NCI-H69 (cell line): ENCODE data around the gene FBXO28.

Experiments used
- DNase-seq: peaks from one replicate; lab custom pipeline; 2025; lab: John Stamatoyannopoulos, UW

Gene FBXO28

GRCh38 chr1:224113918-224114786, at the start of gene FBXO28:
TSS of gene FBXO28 (plus strand) at chr1:224114111. CDS start at chr1:224114130, 19 bp downstream.
- peak; percentile 98 for DNase-seq

- DNase-seq = peak; percentile 78
These were observed 49.8 kb upstream of the FBXO28 start for GRCh38 chr1:224064150-224064549.

GRCh38 chr1:224065455-224065854, 48.5 kb upstream of the FBXO28 start:
- peak; percentile 81 for DNase-seq

- no peak for DNase-seq
These were observed 46.7 kb upstream of the FBXO28 start for GRCh38 chr1:224067207-224067606.

- peak; percentile 58 for DNase-seq
These were observed 46.1 kb upstream of the FBXO28 start for GRCh38 chr1:224067621-224068457.

GRCh38 chr1:224068458-224069072, 45.3 kb upstream of the FBXO28 start:
- no peak for DNase-seq

GRCh38 chr1:224069138-224069537, 44.8 kb upstream of the FBXO28 start:
- no peak for DNase-seq

GRCh38 chr1:224070521-224070920, 43.4 kb upstream of the FBXO28 start:
- peak; percentile 56 for DNase-seq

GRCh38 chr1:224076407-224076806, 37.5 kb upstream of the FBXO28 start:
- no peak for DNase-seq

- peak; percentile 24 for DNase-seq
These were observed 34.3 kb upstream of the FBXO28 start for GRCh38 chr1:224079644-224080043.

GRCh38 chr1:224080115-224080774, 33.7 kb upstream of the FBXO28 start:
- no peak for DNase-seq

GRCh38 chr1:224081604-224082003, 32.3 kb upstream of the FBXO28 start:
- no peak for DNase-seq

- no peak for DNase-seq
These were observed 31.8 kb upstream of the FBXO28 start for GRCh38 chr1:224082146-224082545.

GRCh38 chr1:224084867-224085266, 29.0 kb upstream of the FBXO28 start:
- DNase-seq = no peak

- DNase-seq = no peak
These were observed 28.3 kb upstream of the FBXO28 start for GRCh38 chr1:224085421-224086108.

GRCh38 chr1:224087286-224087794, 26.6 kb upstream of the FBXO28 start:
- no peak for DNase-seq

GRCh38 chr1:224089583-224089982, 24.3 kb upstream of the FBXO28 start:
- DNase-seq = no peak

GRCh38 chr1:224090116-224090515, 23.8 kb upstream of the FBXO28 start:
- no peak for DNase-seq

- DNase-seq = no peak
These were observed 21.8 kb upstream of the FBXO28 start for GRCh38 chr1:224092111-224092510.

- DNase-seq = no peak
These were observed 21.3 kb upstream of the FBXO28 start for GRCh38 chr1:224092601-224093000.

- no peak for DNase-seq
These were observed 18.6 kb upstream of the FBXO28 start for GRCh38 chr1:224095339-224095738.
